Tibial nerve (tissue), 4 donors: ENCODE results near the gene CFAP70. TPM values are rescaled to one million over a fixed set of nuclear protein-coding genes. Genes with fewer than 3 reads are reported as not detected.
"Not testable (repeated sequence)": the region's sequence is repeated elsewhere in the genome, so short reads cannot be mapped to it uniquely, and the experiment has no call there.

Experiments used
- DNase-seq, 2 donors: peaks; one replicate each; pipeline ENCODE4 v3.0.0-alpha.2; 2019; ENCODE audit warnings: low spot score in 2 of 2
- H3K27ac ChIP-seq, 4 donors: fragments of 200-600 bp; sonication (generic) in 3 of 4; one replicate each; pipeline ENCODE4 v1.5.1; 2017 to 2019; ENCODE audit warnings: mild to moderate bottlenecking in 1 of 4
- H3K27me3 ChIP-seq, 2 donors: fragments of 200-600 bp; sonication (generic) in 1 of 2; one replicate each; pipeline versions ENCODE4 v1.5.1 to v1.6.0; 2017 to 2019
- H3K36me3 ChIP-seq, 3 donors: fragments of 200-600 bp; sonication (generic); one replicate each; pipeline ENCODE4 v1.5.1; 2018 to 2019
- H3K4me1 ChIP-seq, 4 donors: fragments of 200-600 bp; sonication (generic) in 3 of 4; one replicate each; pipeline ENCODE4 v1.5.1; 2017 to 2019
- H3K4me3 ChIP-seq, 4 donors: fragments of 200-600 bp; sonication (generic) in 3 of 4; one replicate each; pipeline ENCODE4 v1.5.1; 2017 to 2019; ENCODE audit warnings: mild to moderate bottlenecking in 1 of 4, moderate library complexity in 1 of 4
- H3K9me3 ChIP-seq, 4 donors: fragments of 200-600 bp; sonication (generic) in 3 of 4; one replicate each; pipeline ENCODE4 v1.5.1; 2017 to 2019
- EP300 ChIP-seq, 2 donors: sonication (generic); formaldehyde crosslinking; IDR thresholded peaks; one replicate each; pipeline ENCODE4 v1.6.1; 2017; ENCODE audit warnings: antibody characterized with exemption in 2 of 2, mild to moderate bottlenecking in 1 of 2
- POLR2A ChIP-seq, 2 donors: fragments of 450-650 bp; IDR thresholded peaks; one replicate each; pipeline ENCODE4 v1.6.1; 2017; ENCODE audit warnings: antibody characterized with exemption in 2 of 2, mild to moderate bottlenecking in 2 of 2, moderate library complexity in 2 of 2
- WGBS, 2 donors: methylation state at CpG; one replicate each; pipeline ENCODE4 v1.1.5; 2018; 5-methylcytosine and 5-hydroxymethylcytosine counted together
- total RNA-seq, 4 donors: library from RNA; depleted of rRNA; stranded (reverse); fragments of >200 nt; gene quantifications; one replicate each; pipeline ENCODE4 v1.1.0, GENCODE V29; 2016
- TF ChIP-seq, protein P1 (sequence below), 5 experiments: fragments of 200-600 bp in 3 of 5; fragments of 450-650 bp in 2 of 5; sonication (generic) in 3 of 5; IDR thresholded peaks; one replicate each; pipeline ENCODE4 v1.5.1; 2016 to 2019; ENCODE audit warnings: antibody characterized with exemption in 5 of 5, mild to moderate bottlenecking in 3 of 5, moderate library complexity in 2 of 5

CFAP70 gene
- total RNA-seq, 4 donors from 2014 or later, result 3.8 to 14.9 (median 6.6) TPM

DNA sequence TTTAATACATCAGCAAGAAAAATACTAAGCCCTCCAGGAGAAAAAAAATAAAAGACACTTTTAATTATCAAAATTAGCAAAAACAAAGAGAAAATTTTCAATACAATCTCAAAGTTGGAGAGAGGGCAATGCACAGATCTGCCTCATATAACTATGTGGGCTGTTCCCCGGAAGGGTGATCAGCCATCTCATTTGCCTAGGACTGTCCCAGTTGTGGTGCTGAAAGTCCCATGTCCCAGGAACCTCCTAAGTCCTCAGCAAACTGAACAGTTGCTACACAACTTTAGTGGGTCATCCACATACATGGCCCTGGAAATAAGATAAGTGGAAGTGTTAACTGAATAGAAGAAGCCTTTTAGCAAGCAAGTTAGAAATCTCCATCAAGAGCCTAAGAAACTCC, 14.4 kb downstream of the CFAP70 start:
- Histone ChIP-seq H3K9me3 (no peaks in the 10 kb centered on the region), H3K4me3 (no peak overlapping the region), H3K27me3 (no peaks in the 10 kb centered on the region), H3K4me1 (no peaks in the 10 kb centered on the region), H3K27ac (no peak overlapping the region), H3K36me3 (peaks cover 0 to 54% (median 0%) of the 10 kb centered on the region in 3 donors)
- 93 to 96% methylated on average over 1 of the region's 1 CpG for WGBS, 2 donors
- DNase-seq, result no peak
- TF ChIP-seq EP300 (IDR thresholded peaks at IDR 0.05) (no peak), POLR2A (IDR thresholded peaks at IDR 0.05) (no peak)

DNA sequence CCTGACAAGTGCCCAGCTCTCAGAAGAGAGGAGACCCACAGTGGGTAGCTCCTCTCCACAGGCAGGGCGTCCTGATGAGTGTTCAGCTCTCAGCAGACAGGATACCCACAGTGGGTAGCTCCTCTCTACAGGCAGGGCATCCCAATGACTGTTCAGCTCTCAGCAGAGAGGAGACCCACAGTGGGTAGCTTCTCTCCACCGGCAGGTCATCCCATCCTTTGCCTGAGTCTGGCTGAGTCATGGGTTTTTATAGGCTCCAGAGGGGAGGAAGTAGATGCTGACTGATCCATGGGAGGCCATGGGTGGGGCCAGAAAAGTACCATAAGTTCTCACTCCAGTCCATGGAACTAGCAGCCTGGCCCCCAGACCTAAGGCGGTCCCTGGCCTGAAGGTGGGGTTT, 18.5 kb downstream of the CFAP70 start:
- 68 to 73% methylated on average over 1 to 2 of the region's 3 CpGs for WGBS, 2 donors
- Histone ChIP-seq H3K27ac (no peak overlapping the region), H3K27me3 (no peaks in the 10 kb centered on the region), H3K4me1 (no peaks in the 10 kb centered on the region), H3K9me3 (no peaks in the 10 kb centered on the region), H3K36me3 (peaks cover 0 to 26% (median 0%) of the 10 kb centered on the region in 3 donors), H3K4me3 (no peak overlapping the region)
- TF ChIP-seq POLR2A (IDR thresholded peaks at IDR 0.05) (no peak), EP300 (IDR thresholded peaks at IDR 0.05) (no peak)
- TF ChIP-seq, protein P1, sequence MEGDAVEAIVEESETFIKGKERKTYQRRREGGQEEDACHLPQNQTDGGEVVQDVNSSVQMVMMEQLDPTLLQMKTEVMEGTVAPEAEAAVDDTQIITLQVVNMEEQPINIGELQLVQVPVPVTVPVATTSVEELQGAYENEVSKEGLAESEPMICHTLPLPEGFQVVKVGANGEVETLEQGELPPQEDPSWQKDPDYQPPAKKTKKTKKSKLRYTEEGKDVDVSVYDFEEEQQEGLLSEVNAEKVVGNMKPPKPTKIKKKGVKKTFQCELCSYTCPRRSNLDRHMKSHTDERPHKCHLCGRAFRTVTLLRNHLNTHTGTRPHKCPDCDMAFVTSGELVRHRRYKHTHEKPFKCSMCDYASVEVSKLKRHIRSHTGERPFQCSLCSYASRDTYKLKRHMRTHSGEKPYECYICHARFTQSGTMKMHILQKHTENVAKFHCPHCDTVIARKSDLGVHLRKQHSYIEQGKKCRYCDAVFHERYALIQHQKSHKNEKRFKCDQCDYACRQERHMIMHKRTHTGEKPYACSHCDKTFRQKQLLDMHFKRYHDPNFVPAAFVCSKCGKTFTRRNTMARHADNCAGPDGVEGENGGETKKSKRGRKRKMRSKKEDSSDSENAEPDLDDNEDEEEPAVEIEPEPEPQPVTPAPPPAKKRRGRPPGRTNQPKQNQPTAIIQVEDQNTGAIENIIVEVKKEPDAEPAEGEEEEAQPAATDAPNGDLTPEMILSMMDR (IDR thresholded peaks at IDR 0.05), result no peak
- DNase-seq, result no peak

DNA sequence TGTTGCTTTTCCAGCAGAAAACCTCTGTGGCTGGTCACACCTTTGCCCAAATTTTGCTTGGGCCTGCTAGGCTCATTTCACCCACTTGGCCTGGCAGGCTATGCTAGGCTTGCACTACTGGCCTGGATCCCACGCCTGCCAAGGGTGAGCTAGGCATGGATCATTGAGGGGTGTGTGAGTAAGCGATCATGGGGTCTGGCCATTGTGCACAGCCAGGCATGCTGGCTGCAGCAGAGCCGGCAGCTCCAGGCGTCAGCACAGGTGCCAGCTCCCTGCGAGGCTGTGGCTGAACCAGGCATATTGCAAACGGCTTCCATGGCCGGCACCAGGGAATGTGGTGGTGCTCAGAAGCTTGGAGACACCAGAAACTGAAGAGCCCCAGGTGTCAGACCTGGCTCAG, 19.2 kb downstream of the CFAP70 start:
- peaks cover 0 to 23% (median 0%) of the 10 kb centered on the region in 3 donors for H3K36me3 ChIP-seq
- 93 to 96% methylated on average over 5 to 7 of the region's 7 CpGs for WGBS, 2 donors
- H3K9me3 ChIP-seq, result no peaks in the 10 kb centered on the region
- no peak overlapping the region for H3K4me3 ChIP-seq
- no peak for TF ChIP-seq POLR2A (IDR thresholded peaks at IDR 0.05)
- TF ChIP-seq, protein P1 (IDR thresholded peaks at IDR 0.05), result no peak
- TF ChIP-seq EP300 (IDR thresholded peaks at IDR 0.05), result no peak
- H3K4me1 ChIP-seq, result no peaks in the 10 kb centered on the region
- no peaks in the 10 kb centered on the region for H3K27me3 ChIP-seq
- DNase-seq, result no peak
- no peak overlapping the region for H3K27ac ChIP-seq

DNA sequence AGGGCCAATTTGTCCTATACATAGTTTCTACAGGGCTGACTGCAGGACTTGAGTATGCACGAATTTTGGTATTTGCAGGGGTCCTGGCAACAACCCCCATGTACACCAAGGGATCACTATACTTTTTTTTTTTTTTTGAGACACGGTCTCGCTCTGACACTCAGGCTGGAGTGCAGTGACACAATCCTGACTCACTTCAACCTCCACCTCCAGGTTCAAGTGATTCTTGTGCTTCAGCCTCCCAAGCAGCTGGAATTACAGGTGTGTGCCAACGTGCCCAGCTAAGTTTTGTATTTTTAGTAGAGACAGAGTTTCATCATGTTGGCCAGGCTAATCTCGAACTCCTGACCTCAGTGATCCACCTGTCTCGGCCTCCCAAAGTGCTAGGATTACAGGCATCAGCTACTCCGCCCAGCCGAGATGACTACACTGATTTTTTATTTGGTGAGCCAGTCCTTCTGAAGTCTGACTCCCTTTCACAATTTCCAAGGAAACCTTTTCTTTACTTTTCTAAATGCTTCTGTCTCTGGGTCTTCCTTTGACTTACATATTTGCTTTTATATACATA, 19.8 kb downstream of the CFAP70 start:
- H3K4me1 ChIP-seq, result no peaks in the 10 kb centered on the region
- no peak overlapping the region for H3K4me3 ChIP-seq
- peaks cover 0 to 23% (median 0%) of the 10 kb centered on the region in 3 donors for H3K36me3 ChIP-seq
- no peak for TF ChIP-seq EP300 (IDR thresholded peaks at IDR 0.05)
- WGBS, 2 donors, result 90 to 93% methylated on average over 8 of the region's 8 CpGs
- no peaks in the 10 kb centered on the region for H3K27me3 ChIP-seq
- DNase-seq, result no peak
- no peaks in the 10 kb centered on the region for H3K9me3 ChIP-seq
- H3K27ac ChIP-seq, result no peak overlapping the region

DNA sequence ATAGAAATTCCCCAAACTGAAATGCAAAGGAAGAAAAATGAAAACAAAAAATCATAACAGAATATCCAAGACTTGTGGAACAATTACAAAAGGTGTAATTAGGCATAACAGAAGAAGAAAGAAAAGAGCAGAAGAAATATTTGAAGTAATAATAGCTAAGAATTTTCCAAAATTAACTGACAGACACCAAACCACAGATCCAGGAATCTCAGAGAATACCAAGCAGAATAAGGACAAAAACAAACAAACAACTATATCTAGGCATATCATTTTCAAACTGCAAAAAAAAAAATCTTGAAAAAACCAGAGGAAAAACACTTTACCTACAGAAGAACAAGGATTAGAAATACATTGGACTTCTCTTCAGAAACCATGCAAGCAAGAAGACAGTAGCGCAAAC, 25.5 kb downstream of the CFAP70 start:
- H3K27ac ChIP-seq, result no peak overlapping the region
- peaks cover 0 to 3% (median 0%) of the 10 kb centered on the region in 3 donors for H3K36me3 ChIP-seq
- TF ChIP-seq POLR2A (IDR thresholded peaks at IDR 0.05) (no peak), EP300 (IDR thresholded peaks at IDR 0.05) (no peak)
- TF ChIP-seq, protein P1 (IDR thresholded peaks at IDR 0.05), result no peak
- no peaks in the 10 kb centered on the region for H3K9me3 ChIP-seq
- H3K4me1 ChIP-seq, result no peaks in the 10 kb centered on the region
- 86 to 100% methylated on average over 1 of the region's 1 CpG for WGBS, 2 donors
- no peak overlapping the region for H3K4me3 ChIP-seq
- no peaks in the 10 kb centered on the region for H3K27me3 ChIP-seq
- no peak for DNase-seq

DNA sequence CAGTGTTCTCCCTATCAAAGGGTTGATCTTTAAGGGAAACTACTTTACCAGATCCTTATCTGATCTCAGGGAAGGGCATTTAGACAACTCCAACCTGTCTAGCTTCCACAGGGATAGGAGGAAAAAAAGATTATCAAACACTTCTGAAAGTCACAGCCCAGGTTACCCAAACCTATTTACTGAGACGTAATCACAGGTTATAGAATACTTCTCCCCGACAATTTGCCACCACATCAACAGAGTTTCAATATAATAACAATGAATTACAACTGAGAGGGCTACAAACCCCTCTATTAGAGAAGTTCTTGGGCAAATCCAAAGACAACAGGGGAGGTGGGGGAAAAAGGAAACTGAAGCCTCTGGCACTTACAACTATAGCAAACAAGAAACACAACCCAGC, 26.3 kb downstream of the CFAP70 start:
- peaks cover 0 to 3% (median 0%) of the 10 kb centered on the region in 3 donors for H3K36me3 ChIP-seq
- WGBS, 2 donors, result 88 to 92% methylated on average over 2 of the region's 2 CpGs
- DNase-seq, result no peak
- H3K4me3 ChIP-seq, result no peak overlapping the region
- TF ChIP-seq, protein P1 (IDR thresholded peaks at IDR 0.05), result no peak
- TF ChIP-seq POLR2A (IDR thresholded peaks at IDR 0.05) (no peak), EP300 (IDR thresholded peaks at IDR 0.05) (no peak)
- no peaks in the 10 kb centered on the region for H3K9me3 ChIP-seq
- H3K27me3 ChIP-seq, result no peaks in the 10 kb centered on the region
- no peaks in the 10 kb centered on the region for H3K4me1 ChIP-seq
- H3K27ac ChIP-seq, result no peak overlapping the region

DNA sequence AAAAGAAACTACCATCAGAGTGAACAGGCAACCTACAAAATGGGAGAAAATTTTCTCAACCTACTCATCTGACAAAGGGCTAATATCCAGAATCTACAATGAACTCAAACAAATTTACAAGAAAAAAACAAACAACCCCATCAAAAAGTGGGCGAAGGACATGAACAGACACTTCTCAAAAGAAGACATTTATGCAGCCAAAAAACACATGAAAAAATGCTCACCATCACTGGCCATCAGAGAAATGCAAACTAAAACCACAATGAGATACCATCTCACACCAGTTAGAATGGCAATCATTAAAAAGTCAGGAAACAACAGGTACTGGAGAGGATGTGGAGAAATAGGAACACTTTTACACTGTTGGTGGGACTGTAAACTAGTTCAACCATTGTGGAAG, 30.1 kb downstream of the CFAP70 start:
- H3K4me1 ChIP-seq, H3K4me3 ChIP-seq, DNase-seq, H3K9me3 ChIP-seq, H3K36me3 ChIP-seq, H3K27me3 ChIP-seq, H3K27ac ChIP-seq: not testable (repeated sequence)
- WGBS, 2 donors, result no CpG with 5 or more reads among the region's 1 CpG

DNA sequence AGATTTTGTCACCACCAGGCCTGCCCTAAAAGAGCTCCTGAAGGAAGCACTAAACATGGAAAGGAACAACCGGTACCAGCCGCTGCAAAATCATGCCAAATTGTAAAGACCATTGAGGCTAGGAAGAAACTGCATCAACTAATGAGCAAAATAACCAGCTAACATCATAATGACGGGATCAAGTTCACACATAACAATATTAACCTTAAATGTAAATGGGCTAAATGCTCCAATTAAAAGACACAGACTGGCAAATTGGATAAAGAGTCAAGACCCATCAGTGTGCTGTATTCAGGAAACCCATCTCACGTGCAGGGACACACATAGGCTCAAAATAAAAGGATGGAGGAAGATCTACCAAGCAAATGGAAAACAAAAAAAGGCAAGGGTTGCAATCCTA, 33.4 kb downstream of the CFAP70 start:
- 86 to 89% methylated on average over 2 to 4 of the region's 4 CpGs for WGBS, 2 donors

DNA sequence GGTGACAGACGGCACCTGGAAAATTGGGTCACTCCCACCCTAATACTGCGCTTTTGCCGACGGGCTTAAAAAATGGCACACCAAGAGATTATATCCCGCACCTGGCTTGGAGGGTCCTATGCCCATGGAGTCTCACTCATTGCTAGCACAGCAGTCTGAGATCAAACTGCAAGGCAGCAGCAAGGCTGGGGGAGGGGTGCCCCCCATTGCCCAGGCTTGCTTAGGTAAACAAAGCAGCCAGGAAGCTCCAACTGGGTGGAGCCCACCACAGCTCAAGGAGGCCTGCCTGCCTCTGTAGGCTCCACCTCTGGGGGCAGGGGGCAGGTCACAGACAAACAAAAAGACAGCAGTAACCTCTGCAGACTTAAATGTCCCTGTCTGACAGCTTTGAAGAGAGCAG, 35.1 kb downstream of the CFAP70 start:
- H3K4me3 ChIP-seq, H3K27me3 ChIP-seq, H3K9me3 ChIP-seq, DNase-seq, H3K27ac ChIP-seq, H3K4me1 ChIP-seq: not testable (repeated sequence)
- 97 to 100% methylated on average over 5 of the region's 5 CpGs for WGBS, 2 donors
- peaks cover 0 to 29% (median 0%) of the 10 kb centered on the region in 3 donors for H3K36me3 ChIP-seq

More for the DNA sequence above, 33.4 kb downstream of the CFAP70 start:
- not testable (repeated sequence) for DNase-seq, H3K27ac ChIP-seq, H3K4me1 ChIP-seq, H3K4me3 ChIP-seq, H3K27me3 ChIP-seq, H3K9me3 ChIP-seq
- H3K36me3 ChIP-seq, result peaks cover 0 to 17% (median 0%) of the 10 kb centered on the region in 3 donors
